GM19452 (cell line): ENCODE results near the gene GABRR3.

ENCODE experiments used
- ATAC-seq: cut with Tn5 transposase; IDR thresholded peaks from one replicate; pipeline ENCODE4 v1.9.1; 2021; ENCODE audit not compliant: unreplicated experiment

Gene GABRR3

DNA sequence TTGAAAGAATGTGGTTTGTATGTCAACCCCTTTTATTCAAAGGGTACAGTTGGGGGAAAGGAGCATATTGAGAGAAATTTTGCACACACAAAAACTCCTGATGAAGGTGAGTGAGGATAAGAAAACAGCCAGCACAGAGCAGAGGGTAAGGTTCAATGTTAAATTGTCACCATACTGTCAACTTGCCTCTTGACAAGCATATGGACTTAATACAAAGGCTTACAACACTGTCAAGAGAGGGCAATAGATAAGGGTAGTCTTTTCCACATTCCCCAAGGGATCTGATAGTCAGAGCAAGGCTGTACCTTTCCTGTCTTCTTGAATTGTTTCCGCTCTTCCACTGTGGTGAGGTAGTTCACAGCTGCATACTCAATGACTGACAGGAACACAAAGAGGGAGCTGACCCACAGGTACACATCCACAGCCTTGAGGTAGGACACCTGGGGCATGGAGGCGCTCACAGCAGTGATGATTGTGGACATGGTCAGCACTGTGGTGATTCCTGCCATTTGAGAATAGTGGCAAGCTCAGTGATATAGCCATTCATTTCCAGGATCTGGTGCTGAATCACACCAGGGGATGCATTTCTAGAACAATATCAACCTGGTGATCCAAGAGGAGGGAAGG, 42.5 kb downstream of the GABRR3 start:
- ATAC-seq: no peak

DNA sequence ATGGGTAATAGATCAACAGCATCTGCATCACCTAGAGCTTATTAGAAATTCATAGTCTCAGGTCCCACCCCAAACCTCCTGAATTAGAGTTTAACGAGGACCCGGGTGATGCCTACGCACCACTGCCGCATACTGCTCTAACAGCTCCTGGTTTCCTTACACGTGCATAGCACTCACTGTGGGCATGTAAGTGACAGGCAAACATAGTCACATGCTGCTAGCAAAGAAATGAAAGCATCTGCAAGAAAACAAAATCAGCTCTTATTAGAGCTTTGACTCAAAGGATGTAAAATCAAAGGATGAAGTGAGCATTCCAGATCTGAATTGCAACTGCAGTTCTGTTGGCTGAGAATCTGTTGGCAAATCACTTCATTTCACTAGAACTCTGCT, 43.8 kb downstream of the GABRR3 start:
- no peak for ATAC-seq

DNA sequence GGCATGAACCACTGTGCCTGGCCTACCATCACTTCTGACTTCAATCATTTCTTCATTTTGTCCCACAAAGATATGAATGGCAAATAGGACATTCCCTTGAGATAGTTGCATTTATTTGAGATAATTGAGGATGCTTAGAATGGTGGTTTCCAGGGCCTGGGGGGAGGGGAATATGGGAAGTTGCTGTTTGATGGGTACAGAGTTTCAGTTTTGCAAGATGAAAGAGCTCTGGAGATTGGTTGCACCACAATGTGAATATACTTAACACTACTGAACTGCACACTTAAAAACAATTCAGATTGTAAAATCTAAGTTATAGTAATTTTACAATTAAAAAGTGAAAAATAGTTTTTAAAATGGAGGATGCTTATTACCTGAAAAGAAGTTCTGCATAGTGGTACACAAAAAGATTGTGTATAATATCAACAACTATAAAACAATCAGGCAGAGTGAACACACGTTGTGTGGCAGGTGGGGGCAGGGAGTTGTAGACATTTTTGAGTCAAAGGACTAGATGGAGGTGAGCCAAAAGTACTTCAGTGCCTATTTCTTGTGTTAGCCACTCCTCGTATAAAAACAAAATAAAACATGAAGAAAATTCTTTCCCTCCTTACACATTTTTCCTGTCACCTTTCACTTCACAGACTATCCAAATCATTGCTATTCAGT, 44.4 kb downstream of the GABRR3 start:
- ATAC-seq: no peak

DNA sequence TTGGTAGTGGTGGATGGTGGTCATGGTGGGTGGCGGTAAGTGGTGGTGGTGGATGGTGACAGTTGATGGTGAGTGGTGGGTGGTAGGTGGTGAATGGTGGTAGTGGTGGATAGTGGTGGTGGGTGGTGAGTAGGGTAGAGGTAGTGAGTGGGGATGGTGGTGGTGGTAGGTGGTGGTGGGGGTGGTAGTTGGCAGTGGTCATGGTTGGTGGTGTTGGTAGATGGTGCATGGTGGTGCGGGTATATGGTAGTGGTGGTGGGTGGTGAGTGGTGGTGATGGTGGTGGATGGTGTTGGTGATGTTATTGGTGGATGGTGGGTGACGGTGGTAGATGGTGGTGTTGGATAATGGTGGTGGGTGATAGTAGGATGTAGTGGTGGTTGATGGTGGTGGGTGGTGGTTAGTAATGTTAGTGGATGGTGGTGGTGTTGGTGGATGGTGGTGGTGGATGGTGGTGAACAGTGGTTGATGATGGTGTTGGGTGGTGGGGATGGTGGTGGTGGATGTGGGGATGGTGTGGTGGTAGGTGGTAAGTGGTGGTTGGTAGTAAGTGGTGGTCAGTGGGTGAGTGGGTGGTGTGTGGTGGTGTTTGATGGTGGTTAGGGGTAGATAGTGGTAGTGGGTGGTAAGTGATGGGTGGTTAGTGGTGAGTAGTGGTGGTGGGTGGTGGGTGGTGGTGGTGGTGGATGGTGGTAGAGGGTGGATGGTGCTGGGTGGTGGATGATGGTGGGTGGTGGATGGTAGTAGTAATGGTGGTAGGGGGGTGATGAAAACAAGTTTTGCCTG, 46.1 kb downstream of the GABRR3 start:
- ATAC-seq: no peak

DNA sequence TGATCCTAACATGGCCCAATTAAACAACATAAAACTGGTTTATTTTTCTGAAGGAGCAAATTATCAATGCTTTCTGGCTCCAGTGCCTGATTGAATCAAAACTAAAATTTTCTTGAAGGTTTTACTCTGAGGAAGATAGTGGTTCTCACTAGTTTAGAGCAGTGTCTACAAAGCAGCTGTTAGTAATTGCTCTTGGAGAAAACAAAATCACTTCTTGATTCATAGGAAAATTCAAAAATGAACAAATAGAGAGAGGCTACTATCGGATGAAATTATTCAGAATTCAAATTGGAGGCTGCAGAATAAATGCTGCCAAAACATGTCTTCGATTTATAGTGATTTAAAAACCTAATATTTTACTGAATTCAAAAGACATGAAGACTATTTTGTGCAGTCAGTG, 47.8 kb downstream of the GABRR3 start:
- no peak for ATAC-seq

DNA sequence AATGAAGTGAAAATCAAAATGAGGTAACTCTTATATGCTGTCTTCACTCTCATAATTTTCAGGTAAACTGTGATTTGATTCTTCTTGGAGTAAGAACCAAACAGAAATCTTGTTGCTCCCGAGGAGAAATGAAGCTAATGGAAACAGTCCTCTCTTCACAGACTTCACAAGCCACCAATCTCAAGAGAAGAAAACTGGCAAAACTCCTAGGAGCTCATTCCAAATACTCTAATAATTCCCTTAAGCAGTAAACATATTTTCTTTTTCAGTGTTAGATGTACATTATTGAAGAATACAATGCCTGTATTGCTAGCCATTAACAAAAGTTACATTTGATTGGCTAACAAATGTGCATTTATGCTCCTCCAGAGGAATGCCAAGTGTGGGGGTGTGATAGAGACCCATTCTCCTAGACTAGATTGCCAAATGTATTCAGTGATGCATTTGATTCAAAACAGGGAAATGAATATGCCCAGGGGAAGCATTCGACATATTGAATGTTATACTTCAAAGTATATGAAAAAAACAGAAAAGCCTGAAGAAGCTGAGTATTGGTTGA, 51.1 kb downstream of the GABRR3 start:
- no peak for ATAC-seq

DNA sequence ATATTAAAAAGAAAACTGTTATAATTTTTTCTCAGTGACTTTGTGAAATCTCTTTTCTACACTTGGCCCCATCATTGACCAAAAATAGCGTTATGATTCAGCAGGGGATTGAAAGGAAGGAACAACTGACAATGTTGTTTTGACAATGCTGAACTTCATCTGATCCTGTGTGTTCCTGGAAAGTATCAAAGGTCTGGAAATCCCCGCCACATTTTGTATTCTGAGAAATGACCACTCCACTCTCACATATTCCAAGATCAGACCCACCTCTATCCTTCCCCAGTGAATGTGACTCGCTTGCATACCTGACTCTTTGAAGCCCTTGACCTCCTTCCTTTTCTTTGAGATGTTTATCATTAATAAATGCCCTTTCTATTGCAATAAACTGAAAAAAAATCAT, 53.2 kb downstream of the GABRR3 start:
- no peak for ATAC-seq

DNA sequence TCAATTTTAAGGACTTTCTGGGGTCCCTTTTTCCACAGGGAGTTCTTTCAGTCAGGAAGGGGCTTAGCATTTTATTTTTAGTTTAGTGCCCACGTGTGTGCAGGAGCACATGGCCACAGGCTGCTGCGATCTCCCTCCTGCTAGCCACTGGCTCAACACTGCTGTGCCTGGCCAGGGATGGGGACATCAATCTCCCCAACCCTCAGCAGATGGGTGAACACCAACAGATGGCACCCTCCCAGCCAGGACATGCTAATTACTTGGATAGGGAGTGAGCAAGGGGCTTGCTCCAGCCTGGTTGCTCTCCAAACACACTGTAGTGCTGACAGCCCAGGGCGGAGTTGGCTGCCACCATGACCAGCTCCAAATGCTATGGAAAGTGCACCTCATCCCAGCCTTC, 55.5 kb downstream of the GABRR3 start:
- no peak for ATAC-seq

DNA sequence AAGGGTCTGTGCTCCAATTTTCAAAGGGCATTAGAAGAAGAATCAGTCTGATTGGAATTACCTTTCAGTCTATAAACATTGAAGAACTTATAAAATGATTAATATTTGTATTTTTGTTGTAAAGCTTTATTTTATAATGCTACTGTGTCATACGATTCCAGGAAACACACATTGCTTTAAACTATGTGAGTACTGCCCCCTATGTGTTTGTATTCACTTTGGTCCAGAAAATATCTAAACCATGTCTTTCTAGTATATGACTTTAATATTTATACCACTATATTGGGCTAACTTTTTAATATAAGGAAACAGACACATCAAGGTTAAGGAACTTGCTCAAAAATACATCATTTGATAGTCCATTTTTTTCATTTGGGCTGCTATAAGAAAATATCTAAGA, 59.6 kb downstream of the GABRR3 start:
- ATAC-seq: no peak

DNA sequence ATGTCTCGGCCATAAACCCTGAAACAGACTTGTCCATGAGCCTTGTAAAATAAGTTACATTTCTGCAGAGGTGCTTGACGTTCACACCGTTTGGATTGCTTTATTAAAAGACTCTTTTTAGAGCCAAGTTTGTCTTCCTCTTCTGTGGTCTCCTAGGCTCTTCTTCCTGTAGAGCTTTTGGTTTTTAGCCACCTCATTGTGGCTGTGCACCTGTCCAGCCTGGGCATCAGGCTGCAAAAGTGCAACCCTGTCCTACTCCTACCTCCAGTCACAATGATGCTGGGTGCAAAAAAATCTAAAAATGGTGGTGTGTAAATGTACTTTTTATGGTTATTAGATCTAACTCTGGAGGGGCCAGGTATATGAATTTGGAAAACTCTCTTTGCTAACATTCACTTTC, 60.1 kb downstream of the GABRR3 start:
- no peak for ATAC-seq

DNA sequence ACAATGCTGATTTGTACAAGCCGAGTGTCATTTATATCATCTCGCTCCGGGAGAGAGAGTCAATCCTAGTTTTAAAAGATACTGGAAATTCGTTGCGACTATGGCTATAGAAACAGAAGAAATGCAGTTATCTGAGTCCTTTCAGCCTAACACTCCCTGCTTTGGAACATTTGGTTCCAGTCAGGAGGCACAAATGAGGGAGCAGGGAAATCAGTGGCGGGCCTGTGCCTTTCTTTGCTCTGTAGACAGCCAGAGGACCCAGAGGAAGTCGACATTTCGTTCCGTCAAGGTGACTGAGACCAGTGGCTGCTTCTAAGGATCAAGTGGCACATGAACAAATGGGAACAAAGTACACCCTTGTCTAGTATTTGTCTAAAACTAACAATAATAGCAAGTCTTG, 62.1 kb downstream of the GABRR3 start:
- no peak for ATAC-seq

DNA sequence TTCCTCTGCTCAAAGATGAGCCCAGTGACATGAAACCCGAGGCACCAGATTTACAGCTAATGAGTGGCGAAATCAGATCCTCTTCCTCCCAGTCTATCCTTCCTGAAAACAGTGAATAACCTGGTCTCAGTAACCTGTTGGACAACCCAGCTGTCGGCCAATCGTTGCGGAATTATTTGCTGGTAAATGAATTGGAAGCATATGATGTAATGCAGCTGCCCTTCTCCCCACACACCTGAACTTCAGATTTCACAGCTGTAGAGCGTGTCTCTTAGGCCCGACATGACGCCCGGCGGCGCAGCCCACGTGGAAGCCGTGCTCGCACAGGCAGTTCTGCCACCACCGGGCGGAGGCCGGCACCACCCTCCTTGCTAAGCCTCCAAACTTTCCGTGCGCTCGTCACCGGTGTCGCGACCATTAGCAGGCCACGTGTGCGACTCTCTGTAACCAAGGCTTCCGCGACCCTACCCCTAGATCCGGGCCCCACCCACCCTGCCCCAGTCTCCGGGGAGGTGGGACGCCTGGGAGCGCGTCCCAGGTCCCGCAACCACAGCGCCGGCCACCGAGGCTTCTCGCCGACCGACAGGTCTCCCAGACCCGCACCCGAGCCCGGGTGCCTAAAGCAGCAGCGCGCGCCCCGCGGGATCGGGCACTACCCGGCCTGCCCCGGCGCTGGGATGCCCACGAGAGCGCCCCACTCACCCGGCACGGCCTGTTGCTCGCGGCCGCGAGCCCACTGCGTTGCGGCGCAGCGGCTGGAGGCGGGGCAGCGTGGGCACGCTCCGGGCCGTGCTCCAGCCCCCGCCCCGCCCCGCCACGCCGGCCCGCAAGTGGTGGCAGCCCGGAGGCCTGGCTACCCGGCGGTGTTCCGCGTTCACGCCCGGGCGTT, 63.2 kb downstream of the GABRR3 start, which contains the start of gene RIOX2:
Gene RIOX2 (minus strand): TSS at position 753 of the 889 bp plus-strand sequence. CDS start 4,838 bp downstream, outside the sequence.
- ATAC-seq: peak; percentile 87

DNA sequence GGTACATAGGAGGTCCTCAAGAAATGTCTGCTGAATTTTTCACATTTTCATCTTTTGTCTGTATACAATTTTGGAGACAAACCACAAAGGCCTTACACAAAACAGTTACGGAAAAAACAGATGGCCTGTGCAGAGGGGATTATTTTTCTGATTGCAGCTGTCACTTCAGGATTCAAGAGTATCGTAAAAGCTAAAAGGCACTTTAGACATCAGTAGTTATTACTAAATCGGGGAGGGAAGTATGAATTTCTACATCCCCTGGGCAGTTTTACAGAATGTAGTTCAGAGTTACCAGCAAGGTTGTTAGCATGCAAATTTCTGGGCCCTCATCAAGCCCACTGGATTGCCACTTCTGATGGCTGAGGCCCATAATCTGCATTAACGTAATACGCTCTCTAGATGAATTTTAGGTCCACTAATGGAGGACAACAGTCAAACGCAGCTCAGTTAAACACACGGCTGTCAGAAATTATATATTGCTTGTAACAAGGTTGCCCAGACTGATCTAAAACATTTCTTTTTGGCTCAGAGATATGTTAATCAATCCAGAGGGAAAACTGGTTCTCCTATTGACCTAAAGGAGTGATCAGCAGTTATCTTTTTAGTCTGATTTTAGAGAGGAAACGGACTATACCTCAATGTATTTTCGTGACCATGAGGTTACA, 64.0 kb downstream of the GABRR3 start:
- ATAC-seq: no peak

DNA sequence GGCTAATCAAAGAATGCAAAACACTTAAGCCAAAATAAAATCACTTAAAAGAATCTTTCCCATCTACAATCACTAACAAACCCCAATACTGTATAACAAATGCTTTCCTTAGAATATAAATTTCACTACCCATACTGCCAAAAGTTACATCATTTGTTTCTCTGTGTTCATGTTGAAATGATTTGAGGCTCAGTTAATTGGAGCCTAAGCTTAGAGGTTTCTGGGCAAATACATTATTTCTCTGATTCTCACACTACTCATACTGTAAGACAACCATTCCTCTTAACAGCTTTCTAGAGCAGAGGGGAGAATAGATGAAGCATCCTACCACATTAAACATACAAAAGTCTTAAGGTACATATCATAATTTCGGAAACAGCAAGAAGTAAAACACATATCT, 65.0 kb downstream of the GABRR3 start:
- ATAC-seq: no peak

DNA sequence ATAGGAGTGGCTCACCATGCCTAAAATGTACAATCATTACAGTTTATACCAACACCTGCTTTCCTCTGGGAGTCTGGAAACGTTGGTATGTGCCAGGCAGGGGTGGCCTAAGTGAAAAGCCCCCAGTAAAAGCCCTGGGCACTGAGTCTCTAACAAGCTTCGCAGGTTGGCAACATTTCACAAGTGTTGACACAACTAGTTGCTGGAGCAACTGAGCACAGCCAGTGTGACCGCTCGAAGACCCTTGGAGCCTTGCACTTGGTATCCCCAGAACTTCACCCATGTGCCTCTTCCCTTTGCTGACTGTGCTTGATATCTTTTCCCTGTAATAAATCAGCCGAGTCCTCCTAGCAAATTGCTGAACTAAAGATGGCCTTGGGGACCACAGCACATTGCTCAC, 65.6 kb downstream of the GABRR3 start:
- ATAC-seq: no peak

DNA sequence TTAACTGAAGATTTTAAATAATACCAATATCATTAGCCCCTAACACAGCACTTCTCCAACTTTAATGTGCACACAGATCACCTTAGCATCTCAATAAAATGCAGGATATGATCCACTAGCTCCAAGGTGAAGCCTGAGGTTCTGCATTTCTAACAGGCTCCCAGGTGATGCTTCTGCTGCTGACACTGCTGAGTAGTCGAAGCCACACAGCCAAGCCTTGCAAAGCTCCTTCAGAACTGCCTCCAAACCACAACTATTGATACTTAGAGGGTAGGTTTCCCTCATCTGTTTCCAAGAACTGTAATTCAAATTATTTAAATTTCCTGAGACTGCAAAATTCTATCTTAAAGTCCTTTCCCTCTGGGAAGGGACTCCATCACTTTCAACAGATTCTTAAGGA, 66.7 kb downstream of the GABRR3 start:
- no peak for ATAC-seq

DNA sequence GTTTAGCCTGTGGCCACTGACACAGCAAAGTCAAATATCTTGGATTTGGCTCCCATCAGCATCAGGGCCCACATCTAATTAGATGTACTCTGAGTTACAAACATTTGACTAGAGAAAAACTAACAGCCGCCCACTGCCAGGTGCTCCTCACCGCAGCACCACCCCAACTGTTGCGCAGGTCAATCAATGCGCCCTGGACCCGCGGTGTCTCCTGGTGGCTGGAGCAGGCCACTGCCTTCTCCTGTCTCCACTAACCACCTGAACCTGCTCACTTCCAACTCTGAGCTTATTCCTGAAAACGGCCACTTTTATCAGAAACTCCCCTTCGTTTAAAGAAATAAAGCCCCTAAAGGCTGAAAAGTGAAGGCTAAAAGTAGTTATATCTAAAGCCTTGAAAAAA, 67.1 kb downstream of the GABRR3 start:
- ATAC-seq: no peak

DNA sequence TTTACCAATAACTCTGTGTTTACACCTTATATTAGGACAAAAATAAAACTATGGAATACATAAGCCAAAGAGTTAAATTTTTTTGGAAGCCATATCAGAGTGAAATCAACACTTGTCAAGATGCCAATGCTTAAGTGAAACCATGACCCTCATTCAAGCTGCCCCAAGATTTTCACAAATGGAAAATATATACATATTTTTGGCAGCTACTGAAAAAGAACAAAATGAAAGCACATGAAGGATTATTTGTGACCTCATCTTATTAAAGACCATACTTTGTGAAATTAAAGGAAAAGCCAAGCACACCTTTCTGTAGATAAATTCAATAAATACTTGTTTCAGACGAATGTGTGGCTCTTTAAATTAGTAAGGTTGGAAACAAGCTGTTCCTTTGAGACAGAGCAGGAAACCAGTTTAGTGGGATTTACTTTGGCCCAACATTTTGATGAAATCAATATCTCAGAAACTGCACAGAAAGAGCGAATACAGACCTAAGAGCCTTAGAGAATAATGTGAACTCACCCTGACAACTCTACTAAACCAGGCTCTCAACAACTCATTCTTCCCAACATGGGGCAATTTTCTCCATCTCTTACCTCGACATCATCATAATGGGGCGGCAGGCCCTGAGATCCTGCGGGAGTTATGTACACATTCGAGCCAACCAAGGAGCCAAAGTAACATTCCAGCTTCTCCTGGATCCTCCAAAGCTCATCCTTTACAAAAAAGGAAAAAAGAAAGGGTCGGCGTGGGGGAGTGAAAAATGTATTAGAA, 73.9 kb downstream of the GABRR3 start:
- ATAC-seq: no peak

DNA sequence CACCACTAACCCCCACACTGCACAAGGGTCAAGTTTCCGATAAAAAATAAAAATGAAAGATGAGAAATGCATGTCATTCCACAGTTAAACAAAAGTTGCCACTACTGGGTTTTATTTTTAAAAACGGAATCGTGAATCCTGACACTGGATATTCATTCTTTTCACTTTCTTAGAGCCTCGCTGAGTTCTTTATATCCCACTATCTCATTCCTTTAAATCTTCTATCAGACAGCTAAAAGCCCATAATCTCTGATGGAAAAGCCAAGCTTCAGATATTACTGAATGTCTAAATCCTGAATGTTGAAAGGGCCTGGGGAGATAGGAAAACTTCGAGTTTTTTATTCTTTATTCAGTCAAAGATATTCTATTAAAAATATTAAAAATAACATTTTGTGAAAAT, 74.6 kb downstream of the GABRR3 start:
- no peak for ATAC-seq

DNA sequence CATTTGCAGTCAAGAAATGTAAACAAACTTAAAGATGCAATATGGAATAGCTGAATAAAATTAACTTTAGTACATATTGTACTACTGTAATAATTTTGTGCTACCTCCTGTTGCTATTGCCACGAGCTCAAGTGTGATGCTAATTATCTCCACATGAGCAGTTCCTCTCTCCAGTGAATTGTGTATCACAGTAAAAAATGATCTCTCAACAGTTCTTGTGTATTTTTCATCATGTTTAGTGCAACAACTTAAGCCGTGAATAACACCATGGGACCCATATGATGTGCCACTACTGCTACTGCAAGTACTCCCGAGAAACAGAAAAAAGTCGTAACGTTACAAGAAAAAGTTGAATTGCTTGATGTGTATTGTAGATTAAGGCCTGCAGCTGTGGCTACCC, 75.2 kb downstream of the GABRR3 start:
- ATAC-seq: no peak
